Brain microvascular endothelial cell (primary cell): ENCODE measurements around the gene ACO2.

ENCODE experiments used
- DNase-seq: peaks from one replicate; pipeline ENCODE4 v3.0.0-alpha.2; 2020
- H3K27ac ChIP-seq: fragments of 250-450 bp; sonication (Bioruptor Pico); 2 replicates; pipeline ENCODE4 v1.5.1; 2020; ENCODE audit warnings: mild to moderate bottlenecking, moderate library complexity
- H3K27me3 ChIP-seq: fragments of 250-450 bp; sonication (Bioruptor Pico); replicated peaks from 2 replicates; pipeline ENCODE4 v1.5.1; 2020; ENCODE audit warnings: mild to moderate bottlenecking
- H3K36me3 ChIP-seq: fragments of 250-450 bp; sonication (Bioruptor Pico); replicated peaks from 2 replicates; pipeline ENCODE4 v1.5.1; 2020; ENCODE audit warnings: mild to moderate bottlenecking
- H3K4me3 ChIP-seq: 2 replicates; pipeline ENCODE4 v1.5.1; 2011; ENCODE audit warnings: low read depth, mild to moderate bottlenecking, control low read depth, low read length, moderate library complexity
- in situ Hi-C: cut with HindIII; loops from 2 replicates; pipeline ENCODE4 v1.10.0; 2017; ENCODE audit warnings: low sequenced_read_pairs, low pct_ligation_motif_present
- TF ChIP-seq, protein P1 (sequence below): IDR thresholded peaks from 2 replicates; pipeline ENCODE4 v1.5.1; 2011; ENCODE audit warnings: low read depth, mild to moderate bottlenecking, moderate library complexity, low read length, control low read depth, inconsistent platforms; ENCODE audit errors: missing control alignments

ACO2 gene

DNA sequence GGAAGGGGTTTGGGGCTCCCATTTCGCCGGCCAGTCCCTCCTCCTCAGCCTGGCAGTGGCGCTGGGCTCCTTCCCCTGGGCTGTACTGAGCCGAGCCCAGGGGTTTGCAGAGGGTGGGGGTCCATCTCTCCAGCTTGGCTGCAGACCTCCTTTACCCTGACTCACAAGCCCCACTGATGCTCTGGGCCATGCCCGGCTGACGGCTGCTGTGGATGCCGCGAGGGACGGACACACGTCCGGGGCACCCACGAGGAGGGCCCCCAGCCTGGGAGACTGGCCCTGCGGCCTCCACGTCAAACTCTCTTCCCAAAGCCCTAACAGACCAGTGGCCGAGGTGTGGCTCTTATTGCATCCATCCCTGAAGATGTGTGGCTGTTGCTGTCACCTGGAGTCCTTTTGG is 106.6 kb downstream of the ACO2 start:
- Histone ChIP-seq H3K4me3 (no peak overlapping the region), H3K36me3 (peaks cover 25% of the 10 kb centered on the region), H3K27ac (no peak overlapping the region), H3K27me3 (no peaks in the 10 kb centered on the region)
- in situ Hi-C loops, result no loop called here
- no peak for DNase-seq
- TF ChIP-seq, protein P1, sequence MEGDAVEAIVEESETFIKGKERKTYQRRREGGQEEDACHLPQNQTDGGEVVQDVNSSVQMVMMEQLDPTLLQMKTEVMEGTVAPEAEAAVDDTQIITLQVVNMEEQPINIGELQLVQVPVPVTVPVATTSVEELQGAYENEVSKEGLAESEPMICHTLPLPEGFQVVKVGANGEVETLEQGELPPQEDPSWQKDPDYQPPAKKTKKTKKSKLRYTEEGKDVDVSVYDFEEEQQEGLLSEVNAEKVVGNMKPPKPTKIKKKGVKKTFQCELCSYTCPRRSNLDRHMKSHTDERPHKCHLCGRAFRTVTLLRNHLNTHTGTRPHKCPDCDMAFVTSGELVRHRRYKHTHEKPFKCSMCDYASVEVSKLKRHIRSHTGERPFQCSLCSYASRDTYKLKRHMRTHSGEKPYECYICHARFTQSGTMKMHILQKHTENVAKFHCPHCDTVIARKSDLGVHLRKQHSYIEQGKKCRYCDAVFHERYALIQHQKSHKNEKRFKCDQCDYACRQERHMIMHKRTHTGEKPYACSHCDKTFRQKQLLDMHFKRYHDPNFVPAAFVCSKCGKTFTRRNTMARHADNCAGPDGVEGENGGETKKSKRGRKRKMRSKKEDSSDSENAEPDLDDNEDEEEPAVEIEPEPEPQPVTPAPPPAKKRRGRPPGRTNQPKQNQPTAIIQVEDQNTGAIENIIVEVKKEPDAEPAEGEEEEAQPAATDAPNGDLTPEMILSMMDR, result no peak

DNA sequence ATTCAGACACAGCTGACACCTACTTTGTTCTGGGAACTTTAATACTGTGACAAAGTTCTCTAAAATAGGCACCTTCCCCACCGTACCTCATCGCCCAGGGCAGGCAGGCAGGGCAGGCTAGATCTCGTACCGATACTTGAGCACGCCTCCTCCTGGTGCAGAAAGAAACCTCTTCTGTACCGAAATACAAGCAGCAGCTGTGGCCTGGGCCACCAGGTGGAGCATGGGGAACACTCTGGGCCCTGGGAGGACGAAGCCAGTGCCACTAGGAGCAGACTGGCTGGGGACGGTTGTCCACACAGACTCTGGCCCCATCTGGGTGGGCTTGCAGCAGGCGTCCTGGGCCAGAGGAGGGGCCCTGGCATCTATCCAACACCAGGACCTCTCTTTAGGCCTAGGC is 108.0 kb downstream of the ACO2 start:
- TF ChIP-seq, protein P1, result peak; percentile 87
- in situ Hi-C loops, result no loop called here
- Histone ChIP-seq H3K36me3 (peaks cover 28% of the 10 kb centered on the region), H3K27me3 (no peaks in the 10 kb centered on the region), H3K4me3 (no peak overlapping the region), H3K27ac (no peak overlapping the region)
- DNase-seq, result peak; percentile 41

DNA sequence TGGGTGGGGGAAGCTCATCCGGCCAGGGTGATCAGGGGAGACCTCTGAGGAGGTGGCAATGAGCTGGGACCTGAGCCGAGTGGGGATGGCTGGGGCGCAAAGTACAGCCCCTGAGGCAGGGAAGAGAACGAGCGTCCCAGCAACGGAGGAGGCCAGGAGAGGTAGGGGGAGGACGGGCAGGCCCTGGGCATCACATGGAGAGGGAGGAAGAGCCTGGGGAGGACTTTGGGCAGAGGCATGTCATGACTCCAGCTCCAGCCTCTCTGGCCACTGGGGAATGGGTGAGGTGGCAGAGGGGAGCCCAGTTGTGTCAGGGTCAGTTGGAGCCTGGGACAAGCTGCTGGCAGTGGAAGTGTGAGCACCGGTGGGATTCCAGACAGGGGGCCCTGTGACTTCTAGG is 109.2 kb downstream of the ACO2 start:
- H3K27ac ChIP-seq, result no peak overlapping the region
- TF ChIP-seq, protein P1, result no peak
- DNase-seq, result no peak
- peaks cover 38% of the 10 kb centered on the region for H3K36me3 ChIP-seq
- in situ Hi-C loops, result no loop called here
- H3K4me3 ChIP-seq, result no peak overlapping the region
- no peaks in the 10 kb centered on the region for H3K27me3 ChIP-seq
